GM19043 (cell line): Measurements from ENCODE around the gene FUT3.

Experiments
- ATAC-seq: cut with Tn5 transposase; IDR thresholded peaks from one replicate; pipeline ENCODE4 v1.9.1; 2021; ENCODE audit warnings: low read depth; ENCODE audit not compliant: unreplicated experiment

The FUT3 gene

GRCh38 chr19:5826531-5827341 is 24.5 kb downstream of the FUT3 start:
- no peak for ATAC-seq

DNA sequence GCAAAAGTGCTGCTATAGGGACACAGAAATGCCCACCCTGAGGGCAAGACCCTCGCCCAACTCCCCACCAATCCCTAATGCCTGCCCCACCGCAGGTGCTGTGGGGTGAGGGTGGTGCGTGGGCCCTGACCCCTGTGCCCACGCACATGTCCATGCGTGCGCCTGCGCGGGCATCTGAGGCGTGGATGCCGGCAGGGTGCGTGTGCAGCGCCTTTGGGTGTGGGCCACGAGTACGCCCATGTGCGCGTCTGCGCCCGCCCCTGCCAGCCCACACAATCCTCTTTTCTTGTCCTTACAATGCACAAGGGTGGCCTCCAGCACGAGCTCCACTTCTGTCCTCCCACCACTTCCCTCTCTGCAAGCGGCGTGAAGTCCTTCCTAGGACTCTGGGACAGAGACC is 26.1 kb downstream of the FUT3 start:
- ATAC-seq: no peak

GRCh38 chr19:5824751-5825150 is 26.5 kb downstream of the FUT3 start:
- no peak for ATAC-seq

- no peak for ATAC-seq
These were observed 27.5 kb downstream of the FUT3 start for GRCh38 chr19:5823579-5824281.

- no peak for ATAC-seq
These were observed 28.9 kb downstream of the FUT3 start for GRCh38 chr19:5822181-5822844.

GRCh38 chr19:5821521-5822180 is 29.6 kb downstream of the FUT3 start:
- ATAC-seq: no peak

DNA sequence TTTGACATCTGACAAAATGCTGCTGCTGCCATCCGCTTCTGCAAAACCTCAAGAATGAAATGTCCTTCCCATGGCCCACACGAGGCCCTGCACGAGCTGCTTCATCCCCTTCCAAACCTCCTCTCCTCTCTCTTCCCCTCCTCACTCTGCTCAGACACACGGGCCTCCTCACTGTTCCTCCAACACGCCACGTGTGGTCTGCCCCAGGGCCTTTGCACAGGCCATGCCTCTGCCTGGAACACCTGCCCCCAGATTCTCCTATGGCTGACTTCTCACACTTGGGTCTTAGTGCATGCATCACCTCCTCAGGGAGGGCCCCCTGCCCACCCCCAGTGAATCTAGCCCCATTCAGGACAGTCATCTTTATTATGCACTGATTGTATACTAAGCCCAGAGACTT is 30.5 kb downstream of the FUT3 start:
- no peak for ATAC-seq

DNA sequence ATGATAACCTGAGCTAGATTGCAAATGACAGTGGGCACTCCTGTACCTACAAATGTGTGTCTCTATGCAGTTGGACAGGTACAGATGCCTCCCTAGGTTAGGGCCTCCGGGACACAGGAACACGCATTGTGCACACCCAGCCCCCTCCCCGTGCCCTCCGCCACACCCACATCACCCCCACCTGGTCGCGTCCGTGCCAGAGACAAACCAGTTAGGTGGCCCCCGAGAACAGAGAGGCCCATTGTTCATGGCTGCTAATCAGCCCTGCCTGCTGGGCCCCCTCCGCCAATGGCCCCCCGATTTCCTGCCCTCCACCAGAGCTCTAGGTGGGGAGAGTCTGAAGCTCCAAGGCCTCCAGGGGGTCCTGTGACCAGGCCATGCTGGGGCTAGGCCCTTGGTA is 32.7 kb downstream of the FUT3 start:
- no peak for ATAC-seq

GRCh38 chr19:5817218-5817617 is 34.0 kb downstream of the FUT3 start:
- no peak for ATAC-seq

DNA sequence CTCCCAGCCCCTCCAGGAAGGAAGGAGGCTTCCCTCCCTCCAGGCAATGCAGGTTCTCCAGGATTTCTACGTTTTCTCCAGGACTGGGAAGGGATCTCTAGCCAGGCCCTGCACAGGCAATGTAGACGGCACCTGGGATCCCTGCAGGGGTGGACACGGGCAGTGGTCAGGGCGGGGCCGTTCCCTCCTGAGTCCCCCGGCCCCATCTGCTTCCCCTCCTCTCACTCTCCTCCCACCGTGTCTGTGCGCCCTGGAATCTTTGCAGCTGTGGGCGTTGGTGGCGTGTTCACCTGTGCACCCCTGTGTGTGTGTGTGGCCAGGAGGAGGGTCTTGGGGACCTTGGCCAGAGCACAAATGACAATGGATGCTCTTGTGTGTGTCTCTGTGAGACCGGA is 36.4 kb downstream of the FUT3 start:
- ATAC-seq: no peak

GRCh38 chr19:5814123-5814851 is 37.0 kb downstream of the FUT3 start:
- ATAC-seq: no peak

DNA sequence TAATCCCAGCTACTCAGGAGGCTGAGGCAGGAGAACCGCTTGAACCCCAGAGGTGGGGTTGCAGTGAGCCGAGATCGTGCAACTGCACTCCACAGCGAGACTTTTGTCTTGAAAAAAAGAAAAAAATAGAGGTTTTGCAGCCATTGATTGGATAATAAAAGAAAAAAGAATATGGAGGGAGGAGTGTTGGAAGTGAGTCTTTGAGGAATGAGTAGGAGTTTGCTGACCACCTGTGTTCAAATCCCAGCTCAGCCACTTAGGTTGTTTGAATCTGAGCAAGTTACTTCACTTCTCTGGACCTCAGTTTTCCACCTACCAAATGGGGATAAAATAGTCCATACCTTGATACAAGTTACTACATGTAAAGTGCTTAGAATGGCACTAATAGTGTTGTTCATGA is 40.1 kb downstream of the FUT3 start:
- ATAC-seq: no peak

DNA sequence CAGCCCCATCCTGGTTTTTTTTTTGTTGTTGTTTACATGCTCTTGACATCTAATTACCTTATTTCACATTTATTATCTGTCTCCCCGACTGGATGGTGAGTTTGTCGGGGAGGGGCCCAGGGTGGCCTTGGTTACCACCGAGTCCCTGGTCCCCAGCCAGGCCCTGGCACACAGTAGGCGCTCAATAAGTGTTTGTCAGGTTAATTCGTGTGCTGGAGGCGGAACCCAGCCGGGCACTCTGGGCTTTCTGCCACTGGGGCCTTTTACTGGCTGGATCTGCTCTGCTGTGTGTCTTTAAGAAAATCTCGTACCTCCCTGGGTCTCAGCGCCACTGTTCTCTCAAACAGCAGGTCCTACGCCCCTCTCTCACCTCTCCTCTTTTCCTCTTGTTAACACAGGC is 41.8 kb downstream of the FUT3 start:
- ATAC-seq: no peak

DNA sequence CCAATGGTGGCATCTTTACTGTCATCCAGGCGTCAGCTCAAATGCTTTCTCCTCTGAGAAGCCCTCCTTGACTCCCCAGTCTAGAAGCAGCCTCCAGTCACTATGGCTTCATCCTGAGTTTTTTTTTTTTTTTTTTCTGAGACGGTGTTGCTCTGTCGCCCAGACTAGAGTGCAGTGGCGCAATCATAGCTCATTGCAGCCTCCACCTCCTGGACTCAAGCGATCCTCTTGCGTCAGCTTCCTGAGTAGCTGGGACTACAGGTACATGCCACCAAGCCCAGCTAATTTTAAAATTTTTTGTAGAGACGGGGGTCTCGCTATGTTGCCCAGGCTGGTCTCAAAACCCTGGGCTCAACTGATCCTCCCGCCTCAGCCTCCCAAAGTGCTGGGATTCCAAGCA is 42.2 kb downstream of the FUT3 start:
- ATAC-seq: no peak

DNA sequence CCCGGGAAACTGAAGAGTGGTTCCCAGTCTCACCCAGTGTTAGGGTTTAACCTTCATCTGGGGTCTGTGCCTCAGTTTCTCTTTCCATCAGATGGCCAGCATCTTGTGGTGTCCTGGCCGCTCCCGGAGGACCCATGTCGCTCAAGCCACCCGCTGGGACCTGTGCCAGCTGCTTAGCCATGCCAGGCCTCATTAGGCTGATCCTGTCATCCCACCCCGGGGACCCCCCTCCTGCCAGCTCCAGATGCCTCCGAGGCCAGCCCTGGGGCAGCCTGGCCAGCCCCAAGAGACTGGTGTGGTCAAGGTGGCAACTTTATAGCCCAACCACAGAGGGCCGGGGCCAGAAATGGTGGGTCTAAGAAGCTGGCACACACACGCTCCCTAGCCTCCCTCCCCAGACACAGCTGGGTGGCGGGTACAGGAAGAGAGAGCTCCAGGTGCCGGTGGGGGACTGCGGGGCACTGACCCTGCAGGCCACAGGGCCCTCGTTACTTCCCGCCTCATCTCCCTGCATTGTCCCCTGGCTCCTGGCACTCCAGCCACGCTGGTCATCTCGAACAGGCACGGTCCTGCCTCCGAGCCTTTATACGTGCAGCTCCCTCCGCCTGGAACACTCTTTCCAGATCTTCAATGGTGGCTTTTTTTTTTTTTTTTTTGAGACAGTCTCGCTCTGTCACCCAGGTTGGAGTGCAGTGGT is 43.0 kb downstream of the FUT3 start:
- no peak for ATAC-seq

DNA sequence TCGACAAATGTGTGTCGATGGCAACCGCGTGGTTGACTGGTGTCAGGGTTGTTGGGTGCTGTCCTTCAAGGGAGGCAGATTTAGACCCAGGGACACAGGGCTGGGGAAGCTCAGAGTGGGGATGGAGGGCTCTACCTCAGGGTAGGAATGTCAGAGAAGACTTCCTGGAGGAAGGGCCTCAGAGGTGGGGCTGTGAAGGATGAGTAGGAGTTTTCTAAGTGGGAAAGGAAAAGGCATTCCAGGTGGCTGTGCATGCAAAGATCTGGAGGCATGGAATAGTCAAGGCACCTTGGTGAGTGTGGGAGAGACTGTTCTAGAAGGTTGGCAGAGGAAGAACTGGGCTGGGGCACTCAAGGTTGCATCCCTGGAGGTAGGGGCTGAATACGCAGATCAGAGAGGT is 44.3 kb downstream of the FUT3 start:
- no peak for ATAC-seq

DNA sequence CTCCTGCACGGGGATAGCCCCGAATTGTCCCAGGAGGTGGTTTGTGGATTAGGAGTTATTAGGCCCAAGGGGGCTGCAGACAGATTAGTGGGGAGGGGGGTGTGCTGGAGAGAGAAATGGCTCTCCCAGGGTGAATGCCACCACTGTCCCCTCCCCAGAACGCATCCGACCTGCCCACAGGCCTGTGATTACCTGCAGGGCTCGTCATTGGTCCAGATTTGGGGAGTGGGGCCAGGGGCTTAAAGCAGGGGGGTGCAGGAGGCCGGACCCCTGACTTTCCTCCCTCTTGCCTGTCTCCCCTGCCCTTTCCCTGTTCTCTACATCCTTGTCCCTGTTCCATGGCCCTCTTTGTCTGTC is 45.1 kb downstream of the FUT3 start:
- ATAC-seq: no peak

GRCh38 chr19:5805462-5806132 is 45.7 kb downstream of the FUT3 start:
- no peak for ATAC-seq
